ENCODE data around the gene BMP7. TPM values are rescaled to one million over a fixed set of nuclear protein-coding genes. Genes with fewer than 3 reads are reported as not detected.

Gene BMP7
- total RNA-seq, 1 donor from 2014 or later: 3.7 TPM

DNA sequence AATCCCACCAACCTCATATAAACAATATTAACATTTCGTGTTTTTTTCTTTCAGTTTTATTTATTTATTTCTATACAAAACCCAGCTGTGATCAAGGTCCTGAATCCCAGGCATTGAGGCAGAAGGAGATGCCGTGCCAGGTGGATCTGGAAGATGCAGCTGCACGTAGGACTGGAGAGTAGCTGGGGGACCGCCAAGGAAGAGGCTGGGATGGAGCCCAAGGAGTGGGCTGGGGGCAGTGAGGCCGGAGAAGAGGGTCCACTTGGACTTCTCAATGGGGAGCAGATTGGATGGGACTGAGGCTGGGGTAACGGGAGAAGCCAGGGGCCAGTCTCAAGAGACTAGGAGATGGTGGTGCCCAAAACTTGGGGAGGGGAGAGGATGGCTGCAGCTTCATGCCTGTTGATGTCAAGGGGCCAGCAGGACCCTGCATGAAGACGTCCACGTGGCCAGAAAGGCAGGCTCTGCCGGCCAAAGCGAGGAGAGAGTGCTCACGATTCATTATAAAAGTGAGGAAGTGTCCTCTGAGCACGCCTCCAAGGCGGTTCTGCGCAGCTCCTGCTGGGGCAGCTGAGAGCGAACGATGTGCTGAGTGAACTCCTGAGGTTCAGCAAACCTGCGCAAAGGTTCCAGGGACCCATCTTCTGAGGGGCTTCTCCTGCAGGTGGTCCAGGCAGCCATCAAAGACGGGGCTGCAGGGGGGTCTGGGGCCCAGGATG, 110.3 kb downstream of the BMP7 start:
- DNase-seq (ENCODE audit: low read depth): no peak
- no peak overlapping the region for H3K4me3 ChIP-seq (ENCODE audit: low read depth, low read length)
- TF ChIP-seq, protein P1, sequence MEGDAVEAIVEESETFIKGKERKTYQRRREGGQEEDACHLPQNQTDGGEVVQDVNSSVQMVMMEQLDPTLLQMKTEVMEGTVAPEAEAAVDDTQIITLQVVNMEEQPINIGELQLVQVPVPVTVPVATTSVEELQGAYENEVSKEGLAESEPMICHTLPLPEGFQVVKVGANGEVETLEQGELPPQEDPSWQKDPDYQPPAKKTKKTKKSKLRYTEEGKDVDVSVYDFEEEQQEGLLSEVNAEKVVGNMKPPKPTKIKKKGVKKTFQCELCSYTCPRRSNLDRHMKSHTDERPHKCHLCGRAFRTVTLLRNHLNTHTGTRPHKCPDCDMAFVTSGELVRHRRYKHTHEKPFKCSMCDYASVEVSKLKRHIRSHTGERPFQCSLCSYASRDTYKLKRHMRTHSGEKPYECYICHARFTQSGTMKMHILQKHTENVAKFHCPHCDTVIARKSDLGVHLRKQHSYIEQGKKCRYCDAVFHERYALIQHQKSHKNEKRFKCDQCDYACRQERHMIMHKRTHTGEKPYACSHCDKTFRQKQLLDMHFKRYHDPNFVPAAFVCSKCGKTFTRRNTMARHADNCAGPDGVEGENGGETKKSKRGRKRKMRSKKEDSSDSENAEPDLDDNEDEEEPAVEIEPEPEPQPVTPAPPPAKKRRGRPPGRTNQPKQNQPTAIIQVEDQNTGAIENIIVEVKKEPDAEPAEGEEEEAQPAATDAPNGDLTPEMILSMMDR (conservative IDR thresholded peaks at IDR 0.05; ENCODE audit: low read depth, low read length): no peak

DNA sequence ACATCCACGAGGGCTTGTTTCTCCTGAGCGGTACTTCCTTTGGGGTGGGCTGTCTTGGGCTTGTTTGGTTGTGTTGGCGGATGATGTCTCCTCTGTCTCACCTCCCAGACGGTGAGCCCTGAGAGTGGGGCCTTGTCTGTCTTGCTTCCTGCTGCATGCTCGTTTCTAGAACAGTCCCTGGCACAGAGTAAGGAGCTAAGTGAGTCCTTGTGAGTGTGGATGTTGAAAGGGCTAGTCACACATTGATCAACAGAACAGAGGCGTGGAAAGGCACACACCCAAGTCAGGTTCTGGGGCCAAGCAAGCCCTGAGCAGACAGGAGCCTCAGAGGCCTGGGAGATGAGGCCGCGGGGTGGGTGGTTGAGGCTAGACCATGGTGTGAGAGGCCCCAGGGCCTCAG, 111.0 kb downstream of the BMP7 start:
- TF ChIP-seq, protein P1 (conservative IDR thresholded peaks at IDR 0.05; ENCODE audit: low read depth, low read length): no peak
- no peak overlapping the region for H3K4me3 ChIP-seq (ENCODE audit: low read depth, low read length)
- DNase-seq (ENCODE audit: low read depth): no peak

DNA sequence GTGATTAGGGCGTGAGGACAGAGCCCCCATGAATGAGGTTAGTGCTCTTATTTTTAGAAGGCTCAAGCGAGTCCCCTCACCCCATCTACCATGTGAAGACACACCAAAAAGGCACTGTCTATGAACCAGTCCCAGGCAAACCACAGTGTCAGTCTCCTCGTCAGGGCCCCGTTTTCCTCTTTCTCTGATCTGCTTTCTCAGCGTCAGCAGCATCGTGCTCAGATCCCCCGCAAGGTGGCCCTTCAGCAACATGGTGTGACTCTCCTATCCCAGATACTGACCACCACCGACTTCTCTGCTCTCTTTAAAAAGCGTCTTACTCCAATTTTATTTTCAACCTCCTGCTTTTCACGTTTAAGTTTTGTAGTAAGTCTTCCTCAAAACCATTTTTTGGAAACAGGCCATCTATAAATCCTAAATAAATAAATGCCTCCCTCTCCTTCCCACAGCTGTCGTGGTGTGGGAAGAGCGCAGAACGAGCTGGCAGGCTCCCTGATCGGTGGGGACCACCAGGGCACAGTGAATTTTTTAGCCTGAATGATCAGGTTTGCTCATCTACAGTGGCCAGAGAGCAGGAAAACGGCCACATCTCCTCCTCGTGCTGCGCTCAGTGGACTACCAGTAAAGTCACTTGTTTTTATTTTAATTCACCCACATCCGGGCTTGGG, 113.1 kb downstream of the BMP7 start:
- TF ChIP-seq, protein P1 (conservative IDR thresholded peaks at IDR 0.05; ENCODE audit: low read depth, low read length): no peak
- no peak overlapping the region for H3K4me3 ChIP-seq (ENCODE audit: low read depth, low read length)
- no peak for DNase-seq (ENCODE audit: low read depth)

- TF ChIP-seq, protein P1 (conservative IDR thresholded peaks at IDR 0.05; ENCODE audit: low read depth, low read length): no peak
- DNase-seq (ENCODE audit: low read depth): no peak
Observed at GRCh38 chr20:57152557-57152956, 113.9 kb downstream of the BMP7 start.

DNA sequence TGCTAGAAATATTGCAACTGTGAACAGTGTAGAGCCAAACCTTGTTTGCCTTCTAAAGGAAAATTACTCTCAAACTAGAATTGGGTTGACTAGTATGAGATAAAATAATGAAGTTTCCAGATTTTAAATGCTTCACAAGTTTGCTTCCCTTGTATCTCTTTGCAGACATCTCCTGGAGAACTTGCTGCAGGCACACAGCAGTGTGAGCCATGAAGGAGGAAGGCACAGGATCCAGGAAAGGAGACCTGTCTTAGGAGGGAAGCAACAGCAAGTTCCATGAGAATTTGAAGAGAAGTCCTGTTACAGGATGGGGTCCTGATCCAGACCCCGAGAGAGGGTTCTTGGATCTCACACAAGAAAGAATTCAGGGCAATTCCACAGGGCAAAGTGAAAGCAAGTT, 115.9 kb downstream of the BMP7 start:
- no peak overlapping the region for H3K4me3 ChIP-seq (ENCODE audit: low read depth, low read length)
- no peak for DNase-seq (ENCODE audit: low read depth)
- TF ChIP-seq, protein P1 (conservative IDR thresholded peaks at IDR 0.05; ENCODE audit: low read depth, low read length): no peak

More at GRCh38 chr20:57152557-57152956, 113.9 kb downstream of the BMP7 start:
- no peak overlapping the region for H3K4me3 ChIP-seq (ENCODE audit: low read depth, low read length)

GRCh38 chr20:57148263-57148662, 118.2 kb downstream of the BMP7 start:
- no peak for DNase-seq (ENCODE audit: low read depth)
- H3K4me3 ChIP-seq (ENCODE audit: low read depth, low read length): no peak overlapping the region
- TF ChIP-seq, protein P1 (conservative IDR thresholded peaks at IDR 0.05; ENCODE audit: low read depth, low read length): no peak
